ENCODE measurements around the gene AFF3. TPM values are rescaled to one million over a fixed set of nuclear protein-coding genes. Genes with fewer than 3 reads are reported as not detected.

The AFF3 gene
- total RNA-seq, 1 experiment from 2014 or later = 3.0 TPM

- no peak for DNase-seq (ENCODE audit: low read depth)
Measured at GRCh38 chr2:99860720-99861375, 281.5 kb downstream of the AFF3 start.

- no peak for DNase-seq (ENCODE audit: low read depth)
Measured at GRCh38 chr2:99858951-99859596, 283.3 kb downstream of the AFF3 start.

GRCh38 chr2:99857867-99858444, 284.4 kb downstream of the AFF3 start:
- no peak for DNase-seq (ENCODE audit: low read depth)

DNA sequence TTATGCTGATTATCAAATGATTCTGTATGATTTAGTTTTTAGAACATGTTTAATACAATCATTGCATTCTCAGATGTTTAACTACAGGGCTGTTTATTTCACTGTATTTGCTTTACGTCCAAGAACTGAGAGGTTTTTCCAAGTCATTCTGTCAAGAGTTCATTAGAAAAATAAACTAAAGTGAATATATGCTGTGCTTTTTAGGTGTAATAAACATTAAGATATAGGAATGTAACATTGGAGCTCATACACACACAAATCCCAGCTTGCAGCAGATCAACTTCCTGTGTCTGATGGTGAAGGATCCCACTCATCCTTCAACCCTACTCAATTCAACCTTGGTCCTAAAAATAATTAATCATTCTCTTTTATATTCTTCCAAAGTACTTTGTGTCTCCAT, 285.0 kb downstream of the AFF3 start:
- DNase-seq (ENCODE audit: low read depth) = no peak

GRCh38 chr2:99856119-99856518, 286.3 kb downstream of the AFF3 start:
- DNase-seq (ENCODE audit: low read depth) = no peak

DNA sequence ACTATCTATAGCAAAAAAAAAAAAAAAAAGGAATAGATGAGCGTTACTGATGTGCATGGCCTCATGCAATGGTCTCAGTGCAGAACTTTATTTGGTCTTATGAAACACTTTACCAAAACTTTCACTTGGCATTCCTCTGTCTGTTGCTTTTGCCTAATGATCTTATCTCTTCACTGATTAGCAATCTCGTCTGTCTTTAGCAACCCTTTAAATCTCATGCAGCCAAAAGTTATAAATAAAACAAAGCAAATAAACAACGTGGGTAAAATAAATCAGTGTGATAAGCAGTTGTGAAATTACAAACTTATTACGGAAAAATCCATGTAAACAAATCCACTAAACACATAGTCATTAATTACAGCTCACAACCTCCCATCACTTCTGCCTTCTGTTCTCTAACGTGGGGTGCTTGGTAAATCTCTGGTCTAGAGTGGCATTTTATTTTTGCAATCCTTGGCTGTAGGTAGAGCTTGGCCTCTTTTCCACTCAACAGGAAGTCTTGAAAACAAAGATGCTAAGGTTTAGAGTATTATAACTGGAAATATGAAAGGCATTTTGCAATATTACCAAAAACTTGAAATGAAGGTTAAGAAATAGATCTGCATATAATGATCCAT, 288.0 kb downstream of the AFF3 start:
- peak; percentile 51 for DNase-seq (ENCODE audit: low read depth)

DNA sequence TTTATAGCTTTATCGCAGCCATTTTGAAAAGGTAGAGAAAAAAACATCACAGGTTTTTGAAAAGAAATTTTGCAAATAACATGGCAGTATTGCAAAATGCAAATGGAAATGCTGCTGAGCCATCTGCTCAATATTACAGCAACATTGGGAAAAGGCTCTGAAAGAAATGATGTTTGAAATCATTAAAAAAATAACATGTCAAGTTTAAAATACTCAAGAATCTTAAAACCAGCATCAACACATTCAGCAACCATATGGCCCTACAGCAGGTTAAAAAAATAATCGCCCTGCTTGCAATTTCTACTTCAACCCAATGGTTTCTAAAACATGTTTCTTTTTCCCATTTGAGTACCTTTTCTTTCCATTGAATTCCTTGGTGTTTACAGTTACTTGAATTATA, 289.4 kb downstream of the AFF3 start:
- DNase-seq (ENCODE audit: low read depth) = no peak

GRCh38 chr2:99852376-99852934, 289.9 kb downstream of the AFF3 start:
- no peak for DNase-seq (ENCODE audit: low read depth)

DNA sequence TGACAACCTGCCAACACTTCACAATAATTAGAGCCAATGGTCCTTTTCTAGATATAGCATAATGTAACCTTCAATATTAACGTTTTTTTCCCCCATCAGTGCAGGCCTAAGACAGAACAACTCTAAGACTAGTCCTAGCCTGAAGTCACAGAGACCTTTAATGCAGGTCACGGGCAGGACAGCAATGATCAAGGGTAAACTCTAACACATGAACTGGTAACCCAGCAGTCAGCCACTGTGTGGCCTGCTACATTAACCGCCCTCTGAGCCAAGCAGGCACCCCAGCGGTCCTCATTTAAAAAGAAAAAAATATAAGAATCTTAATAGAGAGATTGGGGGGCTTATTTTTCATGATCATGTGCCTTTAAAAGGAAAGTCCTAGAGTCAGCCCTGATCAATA, 290.6 kb downstream of the AFF3 start:
- no peak for DNase-seq (ENCODE audit: low read depth)

GRCh38 chr2:99851089-99851488, 291.3 kb downstream of the AFF3 start:
- peak; percentile 48 for DNase-seq (ENCODE audit: low read depth)

- DNase-seq (ENCODE audit: low read depth) = peak; percentile 82
Measured at GRCh38 chr2:99850084-99850710, 292.2 kb downstream of the AFF3 start.

GRCh38 chr2:99846462-99847107, 295.8 kb downstream of the AFF3 start:
- no peak for DNase-seq (ENCODE audit: low read depth)

DNA sequence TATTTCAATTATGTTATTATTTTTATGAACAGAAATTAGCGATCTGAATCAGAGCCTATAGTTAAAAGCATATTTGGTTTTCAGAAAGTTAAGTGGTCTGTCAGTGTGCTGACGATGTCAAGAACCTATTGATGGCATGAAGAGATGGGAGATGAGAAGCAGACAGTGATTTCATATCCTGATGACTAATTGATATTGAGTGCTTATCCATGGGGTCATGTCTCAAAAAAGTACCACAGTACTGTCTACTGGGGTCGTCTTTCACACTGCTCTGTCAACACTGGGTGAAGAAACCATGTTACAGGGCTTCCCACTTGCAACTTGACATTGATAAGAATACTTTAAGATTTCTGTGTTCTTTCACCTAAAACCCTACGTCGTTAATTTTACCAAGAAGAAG, 297.1 kb downstream of the AFF3 start:
- DNase-seq (ENCODE audit: low read depth) = no peak

DNA sequence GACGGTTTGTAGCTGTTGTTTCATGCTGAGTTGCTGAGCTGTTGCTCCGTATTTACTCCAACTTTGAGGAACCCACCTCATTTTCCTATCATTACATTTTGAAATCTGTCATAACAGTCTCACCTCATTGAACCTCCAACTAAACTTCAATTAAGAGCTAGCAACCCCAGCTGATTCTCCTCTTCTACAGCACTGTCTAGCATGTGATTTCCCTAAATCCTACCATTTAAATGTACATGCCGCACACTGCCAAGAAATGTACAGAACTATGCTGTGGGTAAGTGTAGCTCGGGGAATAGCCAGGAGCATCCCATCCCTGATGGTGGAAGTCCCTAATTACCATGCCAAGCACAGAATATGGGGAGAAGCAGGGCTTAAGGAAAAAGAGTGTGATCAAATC, 299.9 kb downstream of the AFF3 start:
- DNase-seq (ENCODE audit: low read depth) = no peak

DNA sequence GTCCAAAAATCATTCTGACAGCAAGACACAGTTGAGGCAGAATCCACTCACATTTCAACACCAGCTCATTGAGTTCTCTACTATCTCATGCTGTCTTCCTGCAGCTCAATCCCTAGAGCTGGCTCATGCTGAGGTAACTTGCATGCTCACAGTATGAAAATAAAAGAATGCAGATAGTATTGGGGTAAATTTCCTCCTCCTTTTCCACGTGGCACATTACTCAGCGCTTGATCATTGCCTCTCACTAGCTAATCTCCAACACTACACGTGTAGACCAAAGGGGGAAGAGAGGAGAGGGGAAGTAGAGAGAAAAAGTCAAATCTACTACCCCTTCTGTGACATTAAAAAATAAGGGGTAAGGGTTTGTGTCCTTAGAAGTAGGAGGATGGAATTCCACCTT, 300.6 kb downstream of the AFF3 start:
- DNase-seq (ENCODE audit: low read depth) = peak; percentile 57

DNA sequence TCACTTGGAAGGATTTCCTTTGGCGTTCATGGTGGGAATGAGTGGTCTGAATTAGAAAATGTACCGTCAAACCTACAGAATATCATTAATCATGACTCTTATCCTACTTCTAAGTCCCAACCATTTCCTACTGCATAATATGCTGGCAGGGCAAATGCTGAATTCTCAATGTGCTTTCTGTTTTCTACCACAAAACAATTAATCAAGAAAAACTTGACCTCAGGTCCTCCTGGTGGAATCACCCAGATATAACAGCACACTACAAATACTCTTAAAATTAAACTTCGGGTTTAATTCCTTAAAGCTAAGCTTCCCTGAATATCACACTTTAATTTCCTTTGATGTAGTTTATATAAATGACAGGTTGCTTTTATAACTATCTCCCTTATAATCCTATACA, 301.6 kb downstream of the AFF3 start:
- no peak for DNase-seq (ENCODE audit: low read depth)

GRCh38 chr2:99836690-99837605, 305.4 kb downstream of the AFF3 start:
- no peak for DNase-seq (ENCODE audit: low read depth)

DNA sequence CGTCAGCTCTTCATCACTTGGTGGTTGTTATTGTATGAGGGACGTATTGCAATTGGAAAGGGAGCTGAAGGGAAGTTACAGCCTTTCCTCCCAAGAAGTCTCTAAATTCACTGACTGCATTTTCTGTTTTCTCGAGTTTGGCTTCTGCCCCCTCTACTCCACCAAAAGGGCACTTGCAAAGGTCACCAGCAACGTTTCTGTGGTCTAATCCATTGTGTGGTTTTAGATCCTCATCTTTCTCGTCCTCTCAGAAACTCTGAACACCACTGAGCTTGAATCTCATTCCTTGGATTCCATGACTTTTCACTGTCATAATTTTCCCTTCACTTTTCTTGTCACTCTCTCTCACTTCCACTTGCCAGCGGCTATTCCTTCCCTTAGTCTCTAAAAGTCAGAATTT, 308.0 kb downstream of the AFF3 start:
- peak; percentile 8 for DNase-seq (ENCODE audit: low read depth)

DNA sequence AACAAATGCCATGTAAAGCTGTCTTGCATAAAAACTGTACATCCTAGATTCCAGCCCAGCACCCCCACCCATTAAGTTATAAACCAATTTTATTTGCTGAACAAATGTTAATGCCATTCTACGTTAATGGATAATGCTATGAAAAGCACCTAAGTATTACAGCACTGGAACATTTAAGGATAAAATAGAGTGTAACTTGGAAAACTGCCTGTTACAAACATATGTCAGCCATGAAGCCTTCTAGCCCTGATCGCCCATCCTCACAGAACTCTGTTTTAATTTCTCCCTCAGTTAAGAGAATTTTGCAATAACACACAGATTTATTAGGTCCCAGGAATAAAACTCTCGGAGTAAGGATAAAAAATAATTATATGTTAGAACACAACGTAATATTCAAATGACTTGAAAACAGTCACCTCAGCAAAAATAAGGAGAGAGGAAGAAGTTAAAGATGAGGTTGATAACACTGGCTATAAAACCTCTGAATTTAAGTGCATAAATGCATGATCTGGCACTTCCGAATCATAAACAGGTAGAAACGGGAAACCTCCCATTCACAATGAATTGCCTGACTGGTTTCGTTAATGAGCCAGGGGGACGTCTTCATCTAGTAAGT, 308.7 kb downstream of the AFF3 start:
- no peak for DNase-seq (ENCODE audit: low read depth)

DNA sequence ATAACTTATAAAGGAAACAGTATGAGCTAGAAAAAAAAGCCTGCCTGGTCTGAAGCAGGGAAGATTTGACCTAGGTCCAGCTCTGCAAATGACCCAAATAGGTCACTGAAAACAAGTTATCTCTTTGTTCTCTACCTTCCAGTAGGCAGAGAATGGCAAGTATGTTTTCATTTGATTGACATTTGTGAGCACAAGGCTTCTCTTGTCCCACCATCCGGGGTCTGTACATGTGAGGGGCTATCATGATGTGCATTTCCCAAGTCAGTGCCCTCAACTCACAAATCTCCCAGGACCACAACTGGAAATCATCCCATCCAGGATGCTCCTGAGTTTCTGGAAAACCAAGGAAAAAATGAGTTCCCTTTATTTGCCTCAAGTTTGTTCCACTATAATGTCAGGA, 309.5 kb downstream of the AFF3 start:
- no peak for DNase-seq (ENCODE audit: low read depth)
